OCI-M2 (cell line): ENCODE data around the gene LRIT1.

Experiments
- DNase-seq: peaks from one replicate; lab custom pipeline; 2025; ENCODE audit not compliant: unreplicated experiment; lab: John Stamatoyannopoulos, UW

Gene LRIT1

DNA sequence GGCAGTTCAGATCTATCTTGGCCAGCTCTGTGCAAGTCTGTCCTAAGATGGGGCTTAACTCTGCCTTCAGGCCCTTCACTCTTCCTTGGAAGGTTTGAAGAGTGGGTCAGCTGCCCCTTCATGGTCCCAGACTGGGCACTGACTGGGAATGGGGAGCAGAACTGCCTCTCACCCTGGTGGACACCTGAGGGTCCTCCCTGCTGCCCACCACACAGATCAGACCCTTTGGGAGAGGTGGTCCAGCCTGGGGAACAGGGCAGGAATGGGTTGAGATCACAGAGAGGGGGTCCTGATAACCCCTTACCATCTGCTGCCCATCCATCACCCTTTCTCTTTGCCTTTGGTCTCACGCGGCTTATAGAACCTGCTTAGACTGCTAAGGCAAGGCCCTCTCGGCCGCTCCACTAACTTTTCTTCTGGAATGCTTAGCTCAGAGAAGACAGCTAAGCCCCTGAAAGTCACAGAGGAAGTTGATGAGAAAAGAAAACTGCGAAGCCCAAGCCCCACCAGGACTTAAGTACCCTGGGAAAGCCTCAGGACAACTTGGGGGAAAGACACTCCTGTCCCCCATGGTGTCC lies 47.4 kb downstream of the LRIT1 start:
- no peak for DNase-seq

DNA sequence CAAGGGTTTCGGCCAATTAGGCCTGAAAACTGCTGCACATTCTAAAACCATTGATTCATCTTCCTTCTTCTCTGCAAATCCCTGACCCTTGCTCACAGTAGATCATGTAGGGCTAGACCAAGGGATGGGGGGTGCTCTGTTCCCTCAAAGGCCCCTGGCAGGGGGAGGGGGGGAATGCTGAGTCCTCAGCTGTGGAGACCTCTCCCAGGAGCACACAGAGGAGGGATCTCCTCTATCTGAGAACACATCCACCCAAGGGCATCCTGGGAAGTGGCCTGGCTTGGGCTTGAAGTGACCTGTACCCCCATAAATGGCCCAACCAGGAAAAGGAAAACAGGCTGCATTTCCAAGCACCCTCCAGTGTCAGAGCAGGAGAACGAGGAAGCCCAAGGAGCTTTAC lies 48.0 kb downstream of the LRIT1 start:
- DNase-seq = no peak

GRCh38 chr10:84191106-84191505 lies 50.2 kb downstream of the LRIT1 start:
- no peak for DNase-seq

DNA sequence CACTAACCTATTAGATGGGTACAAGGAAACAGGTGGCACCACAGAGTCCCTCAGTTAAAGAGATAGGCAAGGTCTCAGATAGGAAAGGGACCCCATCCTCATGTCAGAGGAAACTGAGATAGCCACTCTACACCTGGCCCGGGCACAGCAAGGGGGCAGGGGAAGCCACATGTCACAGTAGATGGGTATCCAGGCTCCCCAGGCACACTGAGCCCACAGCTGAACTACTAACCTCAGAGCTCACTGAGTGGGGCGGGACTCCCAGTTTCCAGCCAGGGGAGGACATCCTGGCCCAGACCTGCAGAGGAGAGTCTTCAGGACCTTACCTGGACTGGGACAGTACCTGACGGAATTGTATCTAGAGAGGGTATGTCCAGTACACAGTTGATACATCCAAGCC lies 50.7 kb downstream of the LRIT1 start:
- no peak for DNase-seq

- no peak for DNase-seq
Measured at GRCh38 chr10:84188815-84189214, 52.5 kb downstream of the LRIT1 start.

- no peak for DNase-seq
Measured at GRCh38 chr10:84185526-84186175, 55.7 kb downstream of the LRIT1 start.

DNA sequence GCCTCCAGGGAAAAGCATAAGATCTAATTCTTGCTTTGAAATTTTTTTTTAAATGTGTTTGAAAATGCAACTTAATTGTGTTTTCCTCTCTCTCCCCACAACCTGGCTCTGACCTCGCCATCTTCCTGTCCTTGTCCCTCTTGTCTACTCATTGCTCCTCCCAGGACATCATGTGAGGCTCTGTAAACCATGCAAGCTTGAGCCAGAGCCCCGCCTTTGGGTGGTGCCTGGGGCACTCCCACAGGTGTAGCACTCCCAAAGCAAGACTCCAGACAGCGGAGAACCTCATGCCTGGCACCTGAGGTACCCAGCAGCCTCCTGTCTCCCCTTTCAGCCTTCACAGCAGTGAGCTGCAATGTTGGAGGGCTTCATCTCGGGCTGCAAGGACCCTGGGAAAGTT lies 56.8 kb downstream of the LRIT1 start:
- no peak for DNase-seq

DNA sequence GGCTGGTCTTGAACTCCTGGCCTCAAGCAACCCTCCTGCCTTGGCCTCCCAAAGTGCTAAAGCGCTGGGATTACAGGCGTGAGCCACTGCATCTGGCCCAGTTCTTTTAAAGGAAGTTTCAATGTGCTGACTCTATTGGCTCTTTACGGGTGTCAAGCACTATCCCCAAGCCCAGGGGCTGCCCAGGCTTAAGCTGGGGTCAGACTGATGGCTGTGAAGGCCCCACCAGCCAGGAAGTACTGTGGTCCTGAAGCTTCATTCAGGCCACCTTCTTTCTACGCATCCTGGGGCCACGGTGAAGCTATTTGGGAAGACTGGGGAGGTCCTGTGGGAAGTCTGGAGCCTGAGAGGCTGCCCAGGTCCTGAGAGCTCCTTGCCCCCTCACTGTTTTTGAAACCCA lies 59.7 kb downstream of the LRIT1 start:
- DNase-seq = no peak
